Activated effector memory CD4-positive, alpha-beta T cell treated with anti-CD3 and anti-CD28 coated beads, Interleukin-2, amount 50 U/mL, for 16 hours (primary cell): ENCODE data around the gene BTBD9.

Source experiments
- DNase-seq: peaks from one replicate; pipeline ENCODE4 v3.0.0-alpha.2; 2020

Gene BTBD9

GRCh38 chr6:38221251-38221650 lies 418.5 kb downstream of the BTBD9 start:
- no peak for DNase-seq

GRCh38 chr6:38220069-38220723 lies 419.5 kb downstream of the BTBD9 start:
- no peak for DNase-seq

DNA sequence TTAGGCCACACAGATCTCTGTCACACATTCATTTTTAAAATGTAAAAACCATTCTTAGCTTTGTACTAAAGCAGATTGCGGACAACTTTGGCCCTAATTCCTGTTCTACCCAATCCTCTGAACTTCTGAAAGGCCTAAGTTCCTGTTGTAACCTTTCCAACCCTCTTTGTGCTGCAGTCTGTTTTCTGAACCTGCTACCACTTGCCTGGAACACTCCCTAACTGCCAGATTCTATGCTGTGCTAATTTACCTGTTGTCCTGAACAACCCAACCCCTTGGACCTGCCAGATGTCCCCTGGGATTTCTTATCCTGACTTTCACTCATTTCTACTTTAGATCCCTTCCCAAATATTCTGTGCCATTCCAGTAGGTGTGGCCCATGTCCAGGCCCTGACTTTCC lies 421.5 kb downstream of the BTBD9 start:
- no peak for DNase-seq

GRCh38 chr6:38216451-38216850 lies 423.3 kb downstream of the BTBD9 start:
- no peak for DNase-seq

DNA sequence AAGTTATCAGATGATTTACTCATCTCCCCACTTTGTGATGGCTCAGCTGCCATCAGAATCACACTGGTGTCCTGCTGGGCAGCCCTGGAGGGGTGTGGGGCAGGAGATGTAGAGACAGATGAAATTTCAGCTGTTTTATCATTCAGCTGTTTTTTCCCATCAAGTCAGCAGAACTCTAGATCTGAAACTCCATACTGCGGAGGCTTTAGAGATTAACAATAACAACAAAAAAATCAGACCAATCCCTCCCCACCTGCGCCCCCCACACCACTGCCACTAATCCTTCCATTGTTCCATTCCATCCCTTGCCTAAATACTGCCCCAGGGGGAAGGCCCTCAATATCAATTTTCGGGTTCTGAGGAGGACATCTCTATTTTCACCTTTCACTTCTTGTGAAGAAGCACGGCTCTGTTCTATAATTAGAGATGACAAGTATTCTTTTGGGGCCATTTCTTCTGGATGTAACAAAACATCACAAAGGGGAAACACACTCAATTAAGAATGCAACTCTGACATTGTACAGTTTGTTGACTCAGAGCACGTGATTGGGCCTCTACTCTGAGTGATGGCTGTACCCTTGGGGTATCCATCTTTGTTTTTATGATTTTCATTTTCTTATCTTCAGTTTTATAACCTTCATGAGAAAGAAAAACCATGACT lies 423.9 kb downstream of the BTBD9 start:
- DNase-seq, result no peak

GRCh38 chr6:38215225-38215624 lies 424.5 kb downstream of the BTBD9 start:
- no peak for DNase-seq

DNA sequence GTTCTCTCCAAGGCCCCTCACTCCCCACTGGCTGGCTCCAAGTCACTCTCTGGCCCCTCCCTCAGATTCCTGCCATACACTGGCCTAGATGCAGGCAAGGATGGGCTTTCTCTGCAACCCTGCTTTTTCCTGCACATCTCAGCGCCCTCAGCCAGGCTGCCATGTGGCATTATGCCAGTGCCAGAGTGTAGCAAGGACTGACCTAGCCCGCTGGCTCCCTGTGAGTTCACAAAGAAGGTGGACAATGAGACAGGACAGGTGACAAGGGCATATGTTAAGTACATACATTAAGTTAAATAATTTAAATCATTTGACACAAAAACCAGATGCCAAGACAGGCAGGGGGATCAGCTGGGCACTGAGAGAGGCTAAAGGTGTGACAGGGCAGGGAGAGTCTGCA lies 425.6 kb downstream of the BTBD9 start:
- DNase-seq, result no peak

DNA sequence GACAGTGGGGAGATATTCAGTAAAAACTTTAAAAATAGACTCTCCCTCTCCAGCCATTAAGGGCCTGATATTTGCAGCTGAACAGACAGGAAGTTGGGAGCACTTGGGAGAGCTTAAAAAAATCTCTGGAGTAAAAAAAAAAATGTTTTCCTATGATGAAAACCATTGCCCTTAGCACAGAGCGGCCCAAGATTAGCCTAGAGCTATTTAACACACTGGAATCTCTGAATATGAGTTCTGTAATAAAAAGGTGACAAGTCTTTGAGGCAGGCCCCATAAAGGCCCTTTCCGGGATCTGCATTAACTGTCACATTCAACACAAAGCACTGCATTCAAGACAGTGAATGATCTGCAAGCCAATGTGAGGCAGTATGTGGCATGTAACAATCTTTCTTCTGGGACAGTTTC lies 426.5 kb downstream of the BTBD9 start:
- DNase-seq, result no peak

GRCh38 chr6:38212579-38212978 lies 427.1 kb downstream of the BTBD9 start:
- no peak for DNase-seq

- DNase-seq, result no peak
Observed at GRCh38 chr6:38212116-38212515, 427.6 kb downstream of the BTBD9 start.

- no peak for DNase-seq
Observed at GRCh38 chr6:38209371-38210260, 430.1 kb downstream of the BTBD9 start.

GRCh38 chr6:38208028-38208427 lies 431.7 kb downstream of the BTBD9 start:
- no peak for DNase-seq

DNA sequence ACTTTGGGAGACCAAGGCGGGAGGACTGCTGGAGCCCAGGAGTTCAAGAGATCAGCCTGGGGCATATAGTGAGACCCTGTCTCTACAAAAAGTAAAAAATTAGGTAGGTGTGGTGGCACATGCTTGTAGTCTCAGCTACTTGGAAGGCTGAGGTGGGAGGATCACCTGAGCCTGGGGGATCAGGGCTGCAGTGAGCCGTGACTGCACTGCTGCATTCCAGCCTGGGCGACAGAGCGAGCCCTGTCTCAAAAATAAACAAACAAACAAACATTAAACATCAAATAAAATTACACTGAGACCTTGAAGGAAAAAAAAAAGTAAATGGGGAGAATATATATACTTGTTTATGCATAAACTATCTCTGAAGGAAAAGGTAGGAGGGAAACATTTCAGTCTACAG lies 432.4 kb downstream of the BTBD9 start:
- no peak for DNase-seq

- DNase-seq, result no peak
Observed at GRCh38 chr6:38198219-38198618, 441.5 kb downstream of the BTBD9 start.

DNA sequence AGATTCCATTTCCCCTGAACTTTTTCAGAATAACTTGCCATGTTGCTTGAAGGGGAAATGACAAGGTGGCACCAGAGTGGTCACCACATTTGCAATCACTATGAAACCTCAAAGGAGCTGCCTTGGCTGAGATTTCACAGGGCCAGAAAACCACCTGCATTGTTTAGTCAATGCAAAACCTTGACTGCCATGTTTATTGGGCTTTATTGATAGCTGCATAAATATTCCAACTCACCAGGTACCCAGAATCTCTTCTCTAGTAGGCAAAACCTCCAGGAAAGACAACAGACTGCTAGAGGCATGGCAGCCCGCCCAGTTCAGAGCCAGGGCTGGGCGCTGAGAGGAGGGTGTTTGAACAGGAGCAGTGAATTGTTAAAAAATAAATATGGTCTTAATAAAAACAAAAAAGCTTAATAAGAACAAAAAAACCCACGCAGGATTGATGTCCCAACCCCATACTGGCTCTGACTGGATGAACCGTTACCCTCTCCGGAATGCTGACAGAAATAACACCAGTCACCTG lies 444.6 kb downstream of the BTBD9 start:
- no peak for DNase-seq

DNA sequence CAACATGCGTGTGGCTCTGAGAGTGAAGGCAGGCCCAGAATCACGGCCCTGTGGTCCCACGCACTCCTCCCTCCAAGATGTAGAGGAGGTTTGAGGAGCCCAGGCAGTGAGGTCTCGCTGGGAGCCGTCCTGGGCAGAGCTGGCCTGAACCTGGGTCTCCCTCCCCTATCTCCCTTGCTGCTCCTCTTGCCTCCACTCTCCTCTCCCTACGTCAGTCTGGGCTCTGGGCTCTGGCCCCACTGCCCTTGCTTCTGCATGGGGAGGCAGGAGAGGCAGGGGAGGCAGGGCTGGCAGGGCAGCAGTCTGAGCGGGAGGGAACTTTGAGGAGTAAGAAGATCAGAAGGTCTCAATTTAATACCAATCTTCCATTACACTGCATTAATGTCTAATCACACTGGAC lies 445.1 kb downstream of the BTBD9 start:
- no peak for DNase-seq

DNA sequence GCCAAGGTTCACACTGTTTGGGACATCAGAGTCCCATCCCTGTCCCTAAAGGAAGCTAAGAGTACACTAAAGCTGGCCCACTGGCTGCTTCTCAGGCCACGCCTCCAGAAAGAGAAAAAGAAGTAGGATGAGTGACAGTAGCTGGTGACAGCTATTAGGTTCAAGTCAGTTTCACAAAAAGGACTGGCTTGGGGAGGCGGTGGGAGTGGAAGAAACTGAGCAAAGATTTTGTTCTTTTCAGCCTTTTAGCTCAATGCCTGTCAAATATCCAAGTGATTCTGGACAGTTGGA lies 445.5 kb downstream of the BTBD9 start:
- DNase-seq, result no peak

- no peak for DNase-seq
Observed at GRCh38 chr6:38193481-38194281, 446.0 kb downstream of the BTBD9 start.

- DNase-seq, result no peak
Observed at GRCh38 chr6:38193051-38193450, 446.7 kb downstream of the BTBD9 start.

GRCh38 chr6:38192487-38192886 lies 447.2 kb downstream of the BTBD9 start:
- DNase-seq, result no peak

GRCh38 chr6:38192011-38192410 lies 447.7 kb downstream of the BTBD9 start:
- DNase-seq, result no peak

- no peak for DNase-seq
Observed at GRCh38 chr6:38191418-38191817, 448.3 kb downstream of the BTBD9 start.
